B cell (primary cell): ENCODE data around the gene DUSP16. TPM values are rescaled to one million over a fixed set of nuclear protein-coding genes. Genes with fewer than 3 reads are reported as not detected.

Source experiments
- ATAC-seq: fragments of 200-7000 bp; cut with Tn5 transposase; one replicate; pipeline ENCODE4 v1.10.0; 2021; ENCODE audit warnings: low read depth, mild to moderate bottlenecking, moderate number of reproducible peaks, moderate library complexity
- CTCF ChIA-PET: fragments of 350-600 bp; sonication (Branson Sonifier 250); formaldehyde crosslinking; loops from one replicate; lab custom pipeline; 2021; ENCODE audit warnings: antibody characterized with exemption, inconsistent platforms; lab: Charles Lee
- POLR2A ChIA-PET: fragments of 350-600 bp; sonication (Branson Sonifier 250); formaldehyde crosslinking; loops from one replicate; lab custom pipeline; 2021; ENCODE audit warnings: antibody characterized with exemption; lab: Charles Lee
- DNase-seq: peaks from one replicate; pipeline ENCODE4 v3.0.0; 2013
- H2AFZ ChIP-seq: 2 replicates; pipeline ENCODE4 v1.6.1; 2012; ENCODE audit warnings: mild to moderate bottlenecking, low read depth, low read length; ENCODE audit not compliant: insufficient read depth, poor library complexity, severe bottlenecking
- H3K27ac ChIP-seq, 2 donors: 1 replicate in 1 of 2; 2 replicates in 1 of 2; pipeline ENCODE4 v1.5.1; 2012 to 2013; ENCODE audit warnings: low read length in 2 of 2, mild to moderate bottlenecking in 2 of 2, moderate library complexity in 1 of 2
- H3K27me3 ChIP-seq, 4 experiments: fragments of 200-600 bp in 1 of 4; sonication (generic) in 1 of 4; replicated peaks in 1 of 4; 1 replicate in 2 of 4; 2 replicates in 2 of 4; pipeline versions ENCODE4 v1.6.1 to v1.7.0; 2013 to 2016; ENCODE audit warnings: low read length in 3 of 4, mild to moderate bottlenecking in 2 of 4, mixed read lengths in 1 of 4, moderate library complexity in 1 of 4; ENCODE audit not compliant: insufficient read depth in 4 of 4, control insufficient read depth in 3 of 4; ENCODE audit errors: control extremely low read depth in 1 of 4
- H3K36me3 ChIP-seq, 2 experiments: replicated peaks in 1 of 2; 1 replicate in 1 of 2; 2 replicates in 1 of 2; pipeline versions ENCODE4 v1.6.1 to v1.7.1; 2013; ENCODE audit warnings: low read length in 1 of 2; ENCODE audit not compliant: insufficient read depth in 2 of 2, control insufficient read depth in 1 of 2; ENCODE audit errors: control extremely low read depth in 1 of 2, extremely low read depth in 1 of 2
- H3K4me1 ChIP-seq, 2 donors: fragments of 200-600 bp in 1 of 2; sonication (generic) in 1 of 2; 1 replicate in 1 of 2; 2 replicates in 1 of 2; pipeline versions ENCODE4 v1.5.1 to v1.6.1; 2013 to 2017; ENCODE audit warnings: low read length in 2 of 2; ENCODE audit not compliant: control insufficient read depth in 2 of 2, insufficient read depth in 2 of 2
- H3K4me2 ChIP-seq: replicated peaks from 2 replicates; pipeline ENCODE3; 2012; ENCODE audit warnings: mild to moderate bottlenecking, low read depth, low read length; ENCODE audit not compliant: poor library complexity, severe bottlenecking
- H3K4me3 ChIP-seq, 5 experiments: fragments of 200-600 bp in 1 of 5; sonication (generic) in 1 of 5; 1 replicate in 3 of 5; 2 replicates in 2 of 5; pipeline versions ENCODE4 v1.5.1 to v1.7.0; 2011 to 2016; ENCODE audit warnings: low read length in 4 of 5, mild to moderate bottlenecking in 4 of 5, low read depth in 2 of 5, control low read depth in 1 of 5, moderate library complexity in 1 of 5; ENCODE audit not compliant: insufficient read depth in 1 of 5; ENCODE audit errors: control extremely low read depth in 1 of 5, extremely low read depth in 1 of 5
- H3K79me2 ChIP-seq: fragments of 200-600 bp; sonication (generic); one replicate; pipeline ENCODE4 v1.6.0; 2016; ENCODE audit warnings: low read length; ENCODE audit not compliant: control insufficient read depth, insufficient read depth
- H3K9ac ChIP-seq: fragments of 200-600 bp; sonication (generic); 2 replicates; pipeline ENCODE4 v1.6.1; 2017; ENCODE audit warnings: mild to moderate bottlenecking, low read length, moderate library complexity
- H3K9me3 ChIP-seq, 3 donors: one replicate each; pipeline versions ENCODE4 v1.6.1 to v1.7.1; 2013; ENCODE audit warnings: low read length in 2 of 3; ENCODE audit not compliant: control insufficient read depth in 2 of 3, insufficient read depth in 1 of 3; ENCODE audit errors: control extremely low read depth in 1 of 3
- H4K20me1 ChIP-seq: 2 replicates; pipeline ENCODE4 v1.6.0; 2012; ENCODE audit warnings: mild to moderate bottlenecking, low read length; ENCODE audit not compliant: insufficient read depth, control insufficient read depth, poor library complexity, severe bottlenecking
- H3K27ac Mint-ChIP-seq: one replicate; pipeline ENCODE4 v1.8.0; 2021; ENCODE audit warnings: mixed read lengths
- H3K27me3 Mint-ChIP-seq: one replicate; pipeline ENCODE4 v1.8.0; 2021; ENCODE audit warnings: mixed read lengths
- H3K4me1 Mint-ChIP-seq: one replicate; pipeline ENCODE4 v1.8.0; 2021; ENCODE audit warnings: mixed read lengths
- H3K4me3 Mint-ChIP-seq: one replicate; pipeline ENCODE4 v1.8.0; 2021; ENCODE audit warnings: mixed read lengths
- H3K9me3 Mint-ChIP-seq: one replicate; pipeline ENCODE4 v1.8.0; 2022; ENCODE audit warnings: mixed read lengths; ENCODE audit not compliant: insufficient read depth
- EZH2 ChIP-seq: IDR thresholded peaks from 2 replicates; pipeline ENCODE4 v1.6.1; 2012; ENCODE audit warnings: borderline replicate concordance, low read depth, mild to moderate bottlenecking, moderate library complexity, low read length; ENCODE audit not compliant: insufficient read depth, poor library complexity, severe bottlenecking
- WGBS: methylation state at CpG from one replicate; pipeline ENCODE4 v1.1.5; 2013; ENCODE audit warnings: missing lambda C conversion rate; ENCODE audit not compliant: insufficient coverage; 5-methylcytosine and 5-hydroxymethylcytosine counted together
- intact Hi-C: fragments of 100-400 bp; cut with micrococcal nuclease; formaldehyde crosslinking; loops from one replicate; pipeline ENCODE4 v1.10.0; 2022
- polyA plus RNA-seq: library from polyadenylated mRNA; depleted of rRNA; stranded (reverse); fragments of >200 nt; gene quantifications from 2 replicates; pipeline ENCODE4 v1.2.3, GENCODE V29; 2012
- total RNA-seq, 2 donors: library from RNA; stranded (reverse); fragments of 120-200 nt in 1 of 2; gene quantifications; 1 replicate in 1 of 2; 2 replicates in 1 of 2; pipeline versions ENCODE4 v1.2.3 to v1.2.4, GENCODE V29; 2013 to 2022
- TF ChIP-seq, protein P1 (sequence below): fragments of 200-600 bp; IDR thresholded peaks from one replicate; pipeline ENCODE4 v1.8.0; 2022; ENCODE audit warnings: antibody characterized with exemption, mild to moderate bottlenecking

DUSP16 gene
- total and polyA plus RNA-seq, 2 donors (not counting 1 experiment from before 2014, with no cell fraction given), result 0.37 to 5.6 TPM

DNA sequence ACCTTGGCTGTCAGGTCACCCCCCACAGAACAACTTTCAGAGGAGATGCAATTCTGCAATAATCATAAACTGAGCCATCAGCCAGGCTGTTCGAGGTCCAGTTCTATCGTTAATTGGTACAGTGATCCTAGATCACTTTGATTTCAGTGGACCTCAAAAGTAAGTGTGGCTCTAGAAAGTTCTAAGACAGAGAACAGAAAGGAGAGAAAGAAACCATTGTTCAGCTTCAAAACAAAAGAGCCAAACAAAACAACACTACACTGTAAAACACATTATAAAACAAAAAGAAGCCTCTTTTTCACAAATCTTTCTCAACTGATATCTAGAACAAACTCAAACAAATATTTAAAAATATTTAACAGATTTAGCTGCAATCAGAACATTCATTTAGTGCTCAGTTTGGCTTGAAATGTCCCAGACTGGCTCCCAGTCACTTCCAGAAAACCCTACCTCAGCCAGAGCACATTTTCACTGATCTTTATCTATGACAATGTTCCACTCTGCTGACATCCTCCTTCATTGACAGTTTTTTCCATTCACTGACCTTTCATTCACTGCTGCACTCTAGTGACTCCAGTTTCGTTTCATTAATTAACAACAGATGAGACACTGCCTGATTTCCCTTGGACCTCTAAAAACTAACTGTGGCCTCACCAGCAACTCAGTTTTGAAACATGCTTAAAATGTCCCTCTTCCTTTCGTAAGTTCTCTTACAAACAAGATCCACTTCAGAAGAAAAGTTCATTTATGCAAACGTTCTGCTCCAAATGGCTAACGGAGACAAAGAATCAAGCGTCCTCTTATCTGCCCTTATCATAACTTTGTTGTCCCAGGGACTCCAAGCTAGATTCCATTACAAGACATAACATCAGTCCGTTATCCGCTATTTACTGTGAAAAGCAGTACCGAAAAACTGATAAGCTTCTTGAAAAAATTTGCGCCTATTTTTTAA is 56.8 kb downstream of the DUSP16 start:
- ChIA-PET CTCF (no interaction called here), POLR2A (no interaction called here)
- peak; percentile 54 for ATAC-seq
- H3K4me3 Mint-ChIP-seq, result no peak overlapping the region
- H3K9ac ChIP-seq, result no peak overlapping the region
- no peak for DNase-seq
- H4K20me1 ChIP-seq, result no peaks in the 10 kb centered on the region
- H3K36me3 ChIP-seq, result no peaks in the 10 kb centered on the region
- no peak overlapping the region for H3K27ac ChIP-seq
- no peak overlapping the region for H3K4me3 ChIP-seq
- H3K79me2 ChIP-seq, result no peaks in the 10 kb centered on the region
- no peak overlapping the region for H3K27ac Mint-ChIP-seq
- H3K4me1 ChIP-seq, result peaks cover 0 to 5% of the 10 kb centered on the region in 2 donors
- TF ChIP-seq, protein P1, sequence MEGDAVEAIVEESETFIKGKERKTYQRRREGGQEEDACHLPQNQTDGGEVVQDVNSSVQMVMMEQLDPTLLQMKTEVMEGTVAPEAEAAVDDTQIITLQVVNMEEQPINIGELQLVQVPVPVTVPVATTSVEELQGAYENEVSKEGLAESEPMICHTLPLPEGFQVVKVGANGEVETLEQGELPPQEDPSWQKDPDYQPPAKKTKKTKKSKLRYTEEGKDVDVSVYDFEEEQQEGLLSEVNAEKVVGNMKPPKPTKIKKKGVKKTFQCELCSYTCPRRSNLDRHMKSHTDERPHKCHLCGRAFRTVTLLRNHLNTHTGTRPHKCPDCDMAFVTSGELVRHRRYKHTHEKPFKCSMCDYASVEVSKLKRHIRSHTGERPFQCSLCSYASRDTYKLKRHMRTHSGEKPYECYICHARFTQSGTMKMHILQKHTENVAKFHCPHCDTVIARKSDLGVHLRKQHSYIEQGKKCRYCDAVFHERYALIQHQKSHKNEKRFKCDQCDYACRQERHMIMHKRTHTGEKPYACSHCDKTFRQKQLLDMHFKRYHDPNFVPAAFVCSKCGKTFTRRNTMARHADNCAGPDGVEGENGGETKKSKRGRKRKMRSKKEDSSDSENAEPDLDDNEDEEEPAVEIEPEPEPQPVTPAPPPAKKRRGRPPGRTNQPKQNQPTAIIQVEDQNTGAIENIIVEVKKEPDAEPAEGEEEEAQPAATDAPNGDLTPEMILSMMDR, result no peak
- TF ChIP-seq EZH2, result no peak
- intact Hi-C loops, result no loop called here
- H3K9me3 ChIP-seq, result no peaks in the 10 kb centered on the region
- peaks cover 9% of the 10 kb centered on the region for H3K4me1 Mint-ChIP-seq
- H3K9me3 Mint-ChIP-seq, result no peaks in the 10 kb centered on the region
- no peak overlapping the region for H3K4me2 ChIP-seq
- H3K27me3 Mint-ChIP-seq, result peaks cover 5% of the 10 kb centered on the region
- no peaks in the 10 kb centered on the region for H3K27me3 ChIP-seq
- no peak overlapping the region for H2AFZ ChIP-seq
- WGBS, result 74% methylated on average over 9 of the region's 11 CpGs
